K562 (cell line): ENCODE results near the gene KIF17. TPM values are rescaled to one million over a fixed set of nuclear protein-coding genes. Genes with fewer than 3 reads are reported as not detected.

ENCODE experiments used
- BHLHE40 ChIP-seq: IDR thresholded peaks from 2 replicates; pipeline ENCODE4 v1.6.1; 2011; ENCODE audit warnings: low read length, improper control_type of control experiment
- CAMTA2 ChIP-seq: fragments of 250-450 bp; sonication (Bioruptor Pico); conservative IDR thresholded peaks from 2 replicates; pipeline ENCODE4 v1.5.1; 2022
- ELK1 ChIP-seq: sonication (generic); formaldehyde crosslinking; IDR thresholded peaks from 2 replicates; pipeline ENCODE4 v1.8.1; 2022; ENCODE audit warnings: missing genetic modification reagents
- ETV5 ChIP-seq: sonication (generic); formaldehyde crosslinking; IDR thresholded peaks from 2 replicates; pipeline ENCODE4 v1.4.0; 2020; ENCODE audit warnings: low read depth, mild to moderate bottlenecking, missing genetic modification reagents
- KLF6 ChIP-seq: fragments of 250-450 bp; sonication (Bioruptor Pico); IDR thresholded peaks from 2 replicates; pipeline ENCODE4 v1.4.0; 2020; ENCODE audit warnings: mild to moderate bottlenecking, moderate library complexity, borderline replicate concordance
- NR3C1 ChIP-seq: sonication (generic); formaldehyde crosslinking; IDR thresholded peaks from 2 replicates; pipeline ENCODE4 v1.8.1; 2022; ENCODE audit warnings: missing genetic modification reagents
- STAG1 ChIP-seq: sonication (generic); formaldehyde crosslinking; IDR thresholded peaks from 2 replicates; pipeline ENCODE4 v1.5.0; 2020; ENCODE audit warnings: missing genetic modification reagents, borderline replicate concordance
- TAL1 ChIP-seq: fragments of 450-650 bp; IDR thresholded peaks from 2 replicates; pipeline ENCODE4 v1.6.1; 2016; ENCODE audit warnings: mild to moderate bottlenecking
- TEAD1 ChIP-seq, 2 experiments: fragments of 450-650 bp in 1 of 2; sonication (generic) in 1 of 2; formaldehyde crosslinking; IDR thresholded peaks; 2 replicates each; pipeline versions ENCODE4 v1.4.0 to v1.8.0; 2020 to 2022; ENCODE audit warnings: mild to moderate bottlenecking in 2 of 2, missing genetic modification reagents in 1 of 2
- TFAP4 ChIP-seq: sonication (generic); formaldehyde crosslinking; IDR thresholded peaks from 2 replicates; pipeline ENCODE4 v1.8.0; 2022; ENCODE audit warnings: missing genetic modification reagents, mild to moderate bottlenecking, moderate library complexity, borderline replicate concordance
- THRB ChIP-seq: fragments of 450-650 bp; formaldehyde crosslinking; conservative IDR thresholded peaks from 2 replicates; pipeline ENCODE4 v1.4.0; 2022; ENCODE audit warnings: mild to moderate bottlenecking, missing genetic modification characterization
- ZBED1 ChIP-seq: IDR thresholded peaks from 2 replicates; pipeline ENCODE4 v1.6.1; 2014
- polyA plus RNA-seq, 8 experiments: library from polyadenylated mRNA; depleted of rRNA in 4 of 8; stranded (reverse) in 5 of 8; unstranded in 3 of 8; fragments of >200 nt; fragmentation: Nextera tagmentation in 2 of 8; fragmentation: Illumina TruSeq in 1 of 8; extraction: Ambion mirVana in 2 of 8; extraction: Trizol in 1 of 8; gene quantifications; 2 replicates each; pipeline versions ENCODE4 v1.2.1 to v1.2.3, GENCODE V29; 2011 to 2014; ENCODE audit warnings: inconsistent platforms in 1 of 8, missing spikeins in 1 of 8
- total RNA-seq, 7 experiments: library from RNA; depleted of rRNA in 6 of 7; stranded (reverse); fragments of >200 nt in 6 of 7; fragmentation: Illumina TruSeq in 2 of 7; extraction: Trizol in 2 of 7; gene quantifications; 2 replicates each; pipeline versions ENCODE4 v1.2.1 to v1.2.3, GENCODE V29; 2011 to 2021; ENCODE audit warnings: low replicate concordance in 1 of 7

KIF17 gene
- total and polyA plus RNA-seq, 9 of the 15 experiments (the other 6 are each of a cell fraction or from before 2014, with no cell fraction given): 0.04 to 0.47 (median 0.18) TPM; not detected in 5

- TF ChIP-seq THRB (CRISPR knock-in tag) (no peak), KLF6 (peak; percentile 89; the same call in 1 of the 2 replicates), TEAD1 (CRISPR knock-in tag; IDR thresholded peaks at IDR 0.05) (no peak), STAG1 (peak; percentile 98), CAMTA2 (CRISPR knock-in tag) (no peak), NR3C1 (CRISPR knock-in tag) (no peak), BHLHE40 (peak; percentile 100), TAL1 (no peak), ZBED1 (no peak), ELK1 (CRISPR knock-in tag) (no peak), TFAP4 (peak; percentile 58; the same call in 1 of the 2 replicates), ETV5 (CRISPR knock-in tag) (peak; percentile 74)
Observed at GRCh38 chr1:20696397-20697333, 21.1 kb downstream of the KIF17 start (continued).
